Trophoblast cell (in vitro differentiated cells and primary cell): ENCODE data around the gene PRR11.

Source experiments
- DNase-seq, 2 donors: peaks; one replicate each; pipeline ENCODE4 v3.0.0-alpha.2; 2016
- H2AFZ ChIP-seq: 2 replicates; pipeline ENCODE4 v1.6.1; 2013; ENCODE audit warnings: low read length, moderate library complexity, mild to moderate bottlenecking; ENCODE audit not compliant: insufficient read depth, poor library complexity
- H2AK5ac ChIP-seq: 2 replicates; pipeline ENCODE4 v1.6.1; 2013; ENCODE audit warnings: mild to moderate bottlenecking, low read length
- H2BK120ac ChIP-seq: 2 replicates; pipeline ENCODE4 v1.6.1; 2013; ENCODE audit warnings: low read length, mild to moderate bottlenecking, moderate library complexity; ENCODE audit not compliant: insufficient read depth, poor library complexity
- H2BK12ac ChIP-seq: 2 replicates; pipeline ENCODE4 v1.6.1; 2013; ENCODE audit warnings: mild to moderate bottlenecking, low read length, moderate library complexity
- H2BK5ac ChIP-seq: 2 replicates; pipeline ENCODE4 v1.6.1; 2013; ENCODE audit warnings: low read length, low read depth, moderate library complexity, mild to moderate bottlenecking; ENCODE audit not compliant: poor library complexity
- H3K14ac ChIP-seq: 2 replicates; pipeline ENCODE4 v1.6.1; 2013; ENCODE audit warnings: mild to moderate bottlenecking, low read length
- H3K18ac ChIP-seq: 2 replicates; pipeline ENCODE4 v1.6.1; 2013; ENCODE audit warnings: mild to moderate bottlenecking, low read length
- H3K23ac ChIP-seq: 2 replicates; pipeline ENCODE4 v1.6.1; 2013; ENCODE audit warnings: low read length
- H3K27ac ChIP-seq: 2 replicates; pipeline ENCODE4 v1.5.1; 2013; ENCODE audit warnings: low read depth, mild to moderate bottlenecking, inconsistent platforms, low read length, moderate library complexity
- H3K27me3 ChIP-seq: 2 replicates; pipeline ENCODE4 v1.6.1; 2013; ENCODE audit warnings: inconsistent platforms, mild to moderate bottlenecking, low read length, moderate library complexity; ENCODE audit not compliant: insufficient read depth
- H3K36me3 ChIP-seq, 2 experiments: 1 replicate in 1 of 2; 2 replicates in 1 of 2; pipeline ENCODE4 v1.6.1; 2013; ENCODE audit warnings: low read length in 2 of 2, mild to moderate bottlenecking in 2 of 2, moderate library complexity in 1 of 2; ENCODE audit not compliant: insufficient read depth in 2 of 2, control insufficient read depth in 1 of 2
- H3K4ac ChIP-seq: 2 replicates; pipeline ENCODE4 v1.6.1; 2013; ENCODE audit warnings: low read depth, mild to moderate bottlenecking, low read length, moderate library complexity
- H3K4me1 ChIP-seq, 2 experiments: 1 replicate in 1 of 2; 2 replicates in 1 of 2; pipeline ENCODE4 v1.6.1; 2013; ENCODE audit warnings: low read length in 2 of 2, mild to moderate bottlenecking in 2 of 2, moderate library complexity in 1 of 2; ENCODE audit not compliant: insufficient read depth in 2 of 2, control insufficient read depth in 1 of 2
- H3K4me2 ChIP-seq: 2 replicates; pipeline ENCODE4 v1.6.1; 2013; ENCODE audit warnings: inconsistent platforms, mild to moderate bottlenecking, low read length, moderate library complexity
- H3K4me3 ChIP-seq: 2 replicates; pipeline ENCODE4 v1.5.1; 2013; ENCODE audit warnings: mild to moderate bottlenecking, low read depth, low read length, inconsistent platforms
- H3K79me1 ChIP-seq: one replicate; pipeline ENCODE4 v1.6.1; 2013; ENCODE audit warnings: low read length
- H3K79me2 ChIP-seq: 2 replicates; pipeline ENCODE4 v1.6.1; 2013; ENCODE audit warnings: low read length, mild to moderate bottlenecking; ENCODE audit not compliant: control insufficient read depth, insufficient read depth, poor library complexity
- H3K9ac ChIP-seq: 2 replicates; pipeline ENCODE4 v1.6.1; 2013; ENCODE audit warnings: mild to moderate bottlenecking, low read length
- H3K9me3 ChIP-seq: 2 replicates; pipeline ENCODE4 v1.6.1; 2013; ENCODE audit warnings: low read depth, mild to moderate bottlenecking, control low read depth, inconsistent platforms, low read length; ENCODE audit not compliant: insufficient read depth
- H4K12ac ChIP-seq: 2 replicates; pipeline ENCODE4 v1.6.1; 2013; ENCODE audit warnings: low read depth, mild to moderate bottlenecking, low read length, moderate library complexity
- H4K8ac ChIP-seq: 2 replicates; pipeline ENCODE4 v1.6.1; 2013; ENCODE audit warnings: low read depth, mild to moderate bottlenecking, low read length, moderate library complexity
- H4K91ac ChIP-seq: one replicate; pipeline ENCODE4 v1.6.1; 2013; ENCODE audit warnings: low read depth, mild to moderate bottlenecking, low read length, moderate library complexity
- WGBS: extraction: QIAGEN DNeasy Blood & Tissue Kit; methylation state at CpG from one replicate; pipeline ENCODE4 v1.1.7; 2013; ENCODE audit warnings: missing lambda C conversion rate; ENCODE audit not compliant: insufficient read length, insufficient coverage; ENCODE audit errors: extremely low coverage; 5-methylcytosine and 5-hydroxymethylcytosine counted together

PRR11 gene

GRCh38 chr17:59172436-59173004 is 17.0 kb downstream of the PRR11 start:
- H3K4me2 ChIP-seq: no peak overlapping the region
- H3K4me1 ChIP-seq: no peaks in the 10 kb centered on the region
- H3K4ac ChIP-seq: no peak overlapping the region
- no peak overlapping the region for H3K18ac ChIP-seq
- no peak overlapping the region for H2BK5ac ChIP-seq
- no peak for DNase-seq
- H4K12ac ChIP-seq: no peak overlapping the region
- no peak overlapping the region for H3K4me3 ChIP-seq
- no peak overlapping the region for H2AK5ac ChIP-seq
- WGBS: no CpG with 5 or more reads among the region's 33 CpGs
- no peak overlapping the region for H4K91ac ChIP-seq
- H3K79me1 ChIP-seq: no peaks in the 10 kb centered on the region
- H3K9ac ChIP-seq: no peak overlapping the region
- H3K9me3 ChIP-seq: no peaks in the 10 kb centered on the region
- H4K8ac ChIP-seq: no peak overlapping the region
- H3K36me3 ChIP-seq: peaks cover 27 to 33% of the 10 kb centered on the region in 2 experiments
- H3K14ac ChIP-seq: no peak overlapping the region
- no peaks in the 10 kb centered on the region for H3K79me2 ChIP-seq
- no peak overlapping the region for H2AFZ ChIP-seq
- no peaks in the 10 kb centered on the region for H3K27me3 ChIP-seq
- H3K27ac ChIP-seq: no peak overlapping the region
- no peak overlapping the region for H2BK120ac ChIP-seq
- H3K23ac ChIP-seq: no peak overlapping the region
- H2BK12ac ChIP-seq: no peak overlapping the region

- H3K9me3 ChIP-seq: no peaks in the 10 kb centered on the region
- H2BK12ac ChIP-seq: no peak overlapping the region
- peaks cover 29 to 33% of the 10 kb centered on the region in 2 experiments for H3K36me3 ChIP-seq
- no peaks in the 10 kb centered on the region for H3K79me2 ChIP-seq
- H2BK120ac ChIP-seq: no peak overlapping the region
- no peak overlapping the region for H4K8ac ChIP-seq
- no peak overlapping the region for H2BK5ac ChIP-seq
- H3K27ac ChIP-seq: no peak overlapping the region
- H4K12ac ChIP-seq: no peak overlapping the region
- H3K4me2 ChIP-seq: no peak overlapping the region
- no CpG with 5 or more reads among the region's 11 CpGs for WGBS
- H3K9ac ChIP-seq: no peak overlapping the region
- no peak overlapping the region for H2AK5ac ChIP-seq
- no peak overlapping the region for H2AFZ ChIP-seq
- no peaks in the 10 kb centered on the region for H3K27me3 ChIP-seq
- no peak overlapping the region for H3K23ac ChIP-seq
- no peak overlapping the region for H4K91ac ChIP-seq
- no peak for DNase-seq
- no peak overlapping the region for H3K14ac ChIP-seq
- no peaks in the 10 kb centered on the region for H3K4me1 ChIP-seq
- no peaks in the 10 kb centered on the region for H3K79me1 ChIP-seq
- H3K4ac ChIP-seq: no peak overlapping the region
- no peak overlapping the region for H3K18ac ChIP-seq
- no peak overlapping the region for H3K4me3 ChIP-seq
Observed at GRCh38 chr17:59174671-59175070, 19.1 kb downstream of the PRR11 start.

GRCh38 chr17:59175076-59175475 is 19.5 kb downstream of the PRR11 start:
- no CpG with 5 or more reads among the region's 7 CpGs for WGBS
- H2AK5ac ChIP-seq: no peak overlapping the region
- H2AFZ ChIP-seq: no peak overlapping the region
- peaks cover 27 to 34% of the 10 kb centered on the region in 2 experiments for H3K36me3 ChIP-seq
- no peak overlapping the region for H4K8ac ChIP-seq
- no peak overlapping the region for H3K18ac ChIP-seq
- no peak overlapping the region for H4K91ac ChIP-seq
- H3K4me3 ChIP-seq: no peak overlapping the region
- H3K4me2 ChIP-seq: no peak overlapping the region
- no peak overlapping the region for H2BK120ac ChIP-seq
- H3K4ac ChIP-seq: no peak overlapping the region
- H3K79me2 ChIP-seq: no peaks in the 10 kb centered on the region
- H3K9me3 ChIP-seq: no peaks in the 10 kb centered on the region
- H3K79me1 ChIP-seq: no peaks in the 10 kb centered on the region
- no peak overlapping the region for H2BK12ac ChIP-seq
- H3K27me3 ChIP-seq: no peaks in the 10 kb centered on the region
- no peaks in the 10 kb centered on the region for H3K4me1 ChIP-seq
- no peak for DNase-seq
- H3K23ac ChIP-seq: no peak overlapping the region
- H4K12ac ChIP-seq: no peak overlapping the region
- H3K9ac ChIP-seq: no peak overlapping the region
- no peak overlapping the region for H2BK5ac ChIP-seq
- H3K14ac ChIP-seq: no peak overlapping the region
- no peak overlapping the region for H3K27ac ChIP-seq

- Histone ChIP-seq H3K79me1 (no peaks in the 10 kb centered on the region), H3K9ac (no peak overlapping the region), H4K8ac (no peak overlapping the region), H3K4me2 (no peak overlapping the region), H3K4me3 (no peak overlapping the region), H4K91ac (no peak overlapping the region), H3K9me3 (no peaks in the 10 kb centered on the region), H3K36me3 (peaks cover 23% of the 10 kb centered on the region in 2 experiments), H3K14ac (no peak overlapping the region), H2AFZ (no peak overlapping the region), H2BK12ac (no peak overlapping the region), H3K18ac (no peak overlapping the region), H2AK5ac (no peak overlapping the region), H3K27ac (no peak overlapping the region), H3K23ac (no peak overlapping the region), H3K79me2 (no peaks in the 10 kb centered on the region), H3K4ac (no peak overlapping the region), H4K12ac (no peak overlapping the region), H2BK5ac (no peak overlapping the region), H3K27me3 (no peaks in the 10 kb centered on the region), H3K4me1 (no peaks in the 10 kb centered on the region), H2BK120ac (no peak overlapping the region)
- WGBS: no CpG with 5 or more reads among the region's 7 CpGs
- DNase-seq: no peak
Observed at GRCh38 chr17:59178266-59178985, 22.9 kb downstream of the PRR11 start.
